Measurements from ENCODE around the gene ZKSCAN3.
A peak's percentile ranks its signal among the peaks of the same experiment; 100 is the strongest.
"Not testable (repeated sequence)": the region's sequence is repeated elsewhere in the genome, so short reads cannot be mapped to it uniquely, and the experiment has no call there.

The ZKSCAN3 gene

DNA sequence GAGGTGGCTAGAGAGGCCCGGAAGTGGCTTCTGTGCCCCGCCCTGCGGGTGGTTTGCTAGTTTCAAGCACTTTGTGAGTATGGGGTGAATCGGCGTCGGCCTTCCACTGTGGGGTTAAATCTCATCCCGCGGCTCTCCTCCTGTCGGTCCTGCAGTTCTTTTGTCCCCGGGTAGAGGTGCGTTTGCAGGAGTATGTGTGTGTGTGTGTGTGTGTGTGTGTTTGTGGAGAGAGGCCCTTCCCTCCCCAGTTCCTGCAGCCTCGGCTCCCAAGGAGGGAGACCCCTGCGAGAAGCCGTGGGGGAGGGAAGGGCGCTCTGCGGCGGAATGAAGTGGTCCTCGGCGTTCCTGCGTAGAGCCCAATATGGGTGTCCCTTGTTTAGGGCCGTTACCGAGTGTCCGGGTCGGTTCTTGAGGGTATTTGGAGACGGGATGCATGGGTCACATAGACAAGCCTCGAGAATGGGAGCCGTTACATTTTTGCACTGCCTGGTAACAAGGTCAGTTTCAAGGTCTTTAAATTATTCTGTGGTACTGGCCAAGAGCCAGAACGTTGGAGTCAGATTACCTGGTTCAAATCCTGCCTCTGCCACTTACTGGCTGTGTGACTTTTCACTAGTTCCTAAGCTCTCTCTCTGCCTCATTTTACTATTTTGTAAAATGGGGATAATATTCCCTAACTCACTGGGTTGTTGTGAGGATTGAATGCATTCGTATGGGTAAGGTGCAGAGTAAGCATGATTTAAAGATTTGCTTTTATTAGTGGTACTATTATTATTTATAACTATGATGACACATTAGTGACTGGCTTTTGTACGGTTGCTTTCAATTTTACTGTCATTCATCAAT lies at the start of gene ZKSCAN3:
ZKSCAN3 (plus strand) TSS at position 56 of the 846 bp plus-strand sequence. CDS start 9,640 bp downstream, outside the sequence.
- TF ChIP-seq, protein P1, sequence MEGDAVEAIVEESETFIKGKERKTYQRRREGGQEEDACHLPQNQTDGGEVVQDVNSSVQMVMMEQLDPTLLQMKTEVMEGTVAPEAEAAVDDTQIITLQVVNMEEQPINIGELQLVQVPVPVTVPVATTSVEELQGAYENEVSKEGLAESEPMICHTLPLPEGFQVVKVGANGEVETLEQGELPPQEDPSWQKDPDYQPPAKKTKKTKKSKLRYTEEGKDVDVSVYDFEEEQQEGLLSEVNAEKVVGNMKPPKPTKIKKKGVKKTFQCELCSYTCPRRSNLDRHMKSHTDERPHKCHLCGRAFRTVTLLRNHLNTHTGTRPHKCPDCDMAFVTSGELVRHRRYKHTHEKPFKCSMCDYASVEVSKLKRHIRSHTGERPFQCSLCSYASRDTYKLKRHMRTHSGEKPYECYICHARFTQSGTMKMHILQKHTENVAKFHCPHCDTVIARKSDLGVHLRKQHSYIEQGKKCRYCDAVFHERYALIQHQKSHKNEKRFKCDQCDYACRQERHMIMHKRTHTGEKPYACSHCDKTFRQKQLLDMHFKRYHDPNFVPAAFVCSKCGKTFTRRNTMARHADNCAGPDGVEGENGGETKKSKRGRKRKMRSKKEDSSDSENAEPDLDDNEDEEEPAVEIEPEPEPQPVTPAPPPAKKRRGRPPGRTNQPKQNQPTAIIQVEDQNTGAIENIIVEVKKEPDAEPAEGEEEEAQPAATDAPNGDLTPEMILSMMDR (IDR thresholded peaks at IDR 0.05; ENCODE audit: control insufficient read depth, insufficient read depth, low read depth, low read length, missing control alignments) = no peak

DNA sequence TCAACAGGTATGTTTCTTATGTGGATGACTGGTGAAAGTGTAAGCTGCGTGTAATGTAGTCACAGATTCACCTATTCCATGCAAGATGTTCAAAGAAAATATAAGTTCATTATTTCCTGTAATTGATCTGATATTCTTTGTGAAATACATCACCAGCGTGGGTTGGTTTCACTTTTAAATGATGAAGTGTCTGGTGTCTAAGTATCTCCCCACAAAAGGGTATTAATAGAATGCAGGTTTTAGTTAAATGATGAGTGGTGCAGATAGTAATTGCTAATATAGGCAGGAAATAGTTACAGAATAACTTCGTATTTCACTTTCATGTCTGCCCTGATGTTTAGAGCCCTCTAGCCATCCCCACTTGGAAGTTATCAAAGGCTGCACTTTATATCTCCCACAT lies 46.2 kb upstream of the ZKSCAN3 start:
- no peak overlapping the region for H3K4me3 ChIP-seq (ENCODE audit: control insufficient read depth, low read depth, low read length)
- TF ChIP-seq, protein P1 (IDR thresholded peaks at IDR 0.05; ENCODE audit: control insufficient read depth, insufficient read depth, low read depth, low read length, missing control alignments) = no peak

More for the DNA sequence above, at the start of gene ZKSCAN3:
- no peak for DNase-seq (ENCODE audit: low read depth)
- H3K4me3 ChIP-seq (ENCODE audit: control insufficient read depth, low read depth, low read length) = peak within 1 kb of the TSS; percentile 85

DNA sequence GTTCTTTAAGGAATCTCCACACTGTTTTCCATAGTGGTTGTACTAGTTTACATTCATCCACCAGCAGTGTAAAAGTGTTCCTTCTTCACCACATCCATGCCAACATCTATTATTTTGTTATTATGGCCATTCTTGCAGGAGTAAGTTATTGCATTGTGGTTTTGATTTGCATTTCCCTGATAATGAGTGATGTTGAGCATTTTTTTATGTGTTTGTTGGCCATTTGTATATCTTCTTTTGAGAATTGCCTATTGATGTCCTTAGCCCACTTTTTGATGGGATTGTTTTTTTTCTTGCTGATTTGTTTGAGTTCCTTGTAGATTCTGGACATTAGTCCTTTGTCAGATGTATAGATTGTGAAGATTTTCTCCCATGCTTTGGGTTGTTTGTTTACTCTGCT lies 43.4 kb upstream of the ZKSCAN3 start:
- H3K4me3 ChIP-seq (ENCODE audit: control insufficient read depth, low read depth, low read length); DNase-seq (ENCODE audit: low read depth): not testable (repeated sequence)

More for the DNA sequence above, 46.2 kb upstream of the ZKSCAN3 start:
- no peak for DNase-seq (ENCODE audit: low read depth)

DNA sequence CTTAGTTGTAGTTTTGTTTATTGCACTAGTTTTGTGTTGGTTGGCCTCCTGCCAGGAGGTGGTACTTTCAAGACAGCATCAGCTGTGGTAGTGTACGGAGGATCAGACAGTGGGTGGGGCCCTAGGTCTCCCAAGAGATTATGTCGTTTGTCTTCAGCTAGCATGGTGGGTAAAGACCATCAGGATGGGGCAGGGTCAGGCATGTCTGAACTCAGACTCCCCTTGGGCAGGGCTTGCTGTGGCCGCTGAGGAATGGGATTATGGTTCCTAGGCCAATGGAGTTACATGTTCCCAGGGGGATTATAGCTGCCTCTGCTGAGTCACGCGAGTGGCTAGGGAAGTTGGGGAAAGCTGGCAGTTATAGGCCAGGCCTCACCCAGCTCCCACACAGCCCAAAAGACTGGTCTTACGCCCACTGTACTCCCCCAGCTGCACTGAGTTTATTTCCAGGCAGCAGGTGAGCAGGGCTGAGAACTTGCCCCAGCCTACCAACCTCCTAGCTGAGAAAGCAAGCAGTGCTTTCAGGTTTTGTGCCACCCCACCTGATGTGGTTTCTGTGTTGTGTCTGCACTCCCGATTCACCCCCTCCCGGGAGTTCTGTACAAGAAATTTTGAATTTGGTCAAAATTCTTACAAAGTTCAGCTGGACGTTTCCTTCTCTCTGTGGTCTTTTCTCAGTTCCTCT lies 38.5 kb upstream of the ZKSCAN3 start:
- TF ChIP-seq, protein P1 (IDR thresholded peaks at IDR 0.05; ENCODE audit: control insufficient read depth, insufficient read depth, low read depth, low read length, missing control alignments) = no peak
- no peak for DNase-seq (ENCODE audit: low read depth)
- no peak overlapping the region for H3K4me3 ChIP-seq (ENCODE audit: control insufficient read depth, low read depth, low read length)

DNA sequence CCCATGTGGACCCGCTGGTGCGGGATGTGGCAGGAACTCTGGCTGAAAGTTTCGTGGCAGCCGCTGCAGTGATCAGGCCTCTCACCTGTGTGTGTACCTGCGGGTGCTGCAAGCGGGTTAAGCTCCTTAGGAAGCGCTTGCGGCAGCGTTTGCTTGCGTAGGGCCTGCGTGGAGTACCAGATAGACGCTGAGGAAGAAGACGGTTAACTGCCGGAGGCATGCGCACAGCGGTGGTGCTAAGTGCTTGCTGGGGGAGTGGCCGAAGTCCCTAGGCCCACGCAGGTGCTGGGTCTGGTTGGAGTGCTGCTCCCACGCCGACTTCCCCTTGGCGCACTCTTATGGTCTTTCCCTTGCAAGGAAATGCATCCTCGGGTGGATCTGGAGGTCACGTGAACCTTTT lies 36.8 kb upstream of the ZKSCAN3 start:
- TF ChIP-seq, protein P1 (IDR thresholded peaks at IDR 0.05; ENCODE audit: control insufficient read depth, insufficient read depth, low read depth, low read length, missing control alignments) = no peak
- no peak overlapping the region for H3K4me3 ChIP-seq (ENCODE audit: control insufficient read depth, low read depth, low read length)
- DNase-seq (ENCODE audit: low read depth) = no peak

DNA sequence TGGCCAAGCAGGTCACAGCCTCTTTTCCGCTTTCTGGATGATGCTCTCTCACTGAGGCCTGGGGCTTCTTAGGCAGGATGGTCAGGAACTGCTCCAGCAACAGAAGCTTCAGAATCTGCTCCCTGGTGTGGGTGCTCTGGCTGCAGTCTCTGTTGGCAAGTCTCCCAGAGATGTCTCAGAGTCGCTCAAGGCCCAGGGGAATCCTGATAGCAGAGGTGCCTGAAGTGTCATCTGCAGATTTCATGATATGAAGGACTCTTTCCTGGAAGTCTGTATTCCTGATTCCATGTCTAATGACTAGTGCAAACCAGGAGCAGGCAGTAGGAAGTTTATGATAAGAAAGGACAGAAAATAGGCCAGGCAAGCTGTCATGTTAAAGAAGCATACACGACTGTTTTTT lies 34.1 kb upstream of the ZKSCAN3 start:
- TF ChIP-seq, protein P1 (IDR thresholded peaks at IDR 0.05; ENCODE audit: control insufficient read depth, insufficient read depth, low read depth, low read length, missing control alignments) = no peak
- DNase-seq (ENCODE audit: low read depth) = no peak
- no peak overlapping the region for H3K4me3 ChIP-seq (ENCODE audit: control insufficient read depth, low read depth, low read length)

DNA sequence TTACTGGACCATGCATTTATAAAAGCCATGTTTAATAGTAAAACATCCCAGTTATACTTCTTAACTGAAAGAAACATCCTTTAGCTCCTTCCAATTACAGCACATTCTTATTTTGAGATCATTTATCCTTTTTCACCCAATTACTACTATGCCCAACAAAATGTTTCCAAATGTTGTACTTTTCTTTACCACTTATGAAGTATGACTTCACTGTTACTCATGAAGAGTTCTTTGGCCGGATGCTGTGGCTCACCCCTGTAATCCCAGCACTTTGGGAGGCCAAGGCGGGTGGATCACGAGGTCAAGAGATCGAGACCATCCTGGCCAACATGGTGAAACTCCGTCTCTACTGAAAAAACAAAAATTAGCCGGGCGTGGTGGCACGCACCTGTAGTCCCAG lies 31.9 kb upstream of the ZKSCAN3 start:
- not testable (repeated sequence) for H3K4me3 ChIP-seq (ENCODE audit: control insufficient read depth, low read depth, low read length); DNase-seq (ENCODE audit: low read depth)

Measured in AG09309 (cell line).